ENCODE measurements around the gene ACTRT2.

ACTRT2 gene

GRCh38 chr1:3003039-3003940 is 18.0 kb upstream of the ACTRT2 start:
- no peak for DNase-seq

DNA sequence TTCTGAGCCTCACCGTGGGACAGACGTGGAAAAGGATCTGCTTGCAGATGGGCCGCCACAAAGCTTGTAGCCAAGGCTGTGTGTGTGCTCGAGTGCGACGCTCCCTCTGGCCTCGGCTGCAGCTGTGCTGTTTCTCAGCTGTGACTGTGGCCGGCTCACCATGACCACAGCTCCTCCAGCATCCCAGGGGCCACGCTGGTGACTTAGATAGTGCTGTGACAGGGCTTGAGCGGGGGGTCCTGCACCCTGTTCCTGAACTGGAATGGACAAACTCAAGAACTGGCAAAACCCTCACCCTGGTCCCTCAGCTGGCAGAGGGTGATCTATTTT is 17.4 kb upstream of the ACTRT2 start:
- no peak for DNase-seq

- no peak for DNase-seq
These were observed 16.7 kb upstream of the ACTRT2 start for GRCh38 chr1:3004285-3005205.

- DNase-seq, result no peak
These were observed 15.5 kb upstream of the ACTRT2 start for GRCh38 chr1:3005771-3006170.

DNA sequence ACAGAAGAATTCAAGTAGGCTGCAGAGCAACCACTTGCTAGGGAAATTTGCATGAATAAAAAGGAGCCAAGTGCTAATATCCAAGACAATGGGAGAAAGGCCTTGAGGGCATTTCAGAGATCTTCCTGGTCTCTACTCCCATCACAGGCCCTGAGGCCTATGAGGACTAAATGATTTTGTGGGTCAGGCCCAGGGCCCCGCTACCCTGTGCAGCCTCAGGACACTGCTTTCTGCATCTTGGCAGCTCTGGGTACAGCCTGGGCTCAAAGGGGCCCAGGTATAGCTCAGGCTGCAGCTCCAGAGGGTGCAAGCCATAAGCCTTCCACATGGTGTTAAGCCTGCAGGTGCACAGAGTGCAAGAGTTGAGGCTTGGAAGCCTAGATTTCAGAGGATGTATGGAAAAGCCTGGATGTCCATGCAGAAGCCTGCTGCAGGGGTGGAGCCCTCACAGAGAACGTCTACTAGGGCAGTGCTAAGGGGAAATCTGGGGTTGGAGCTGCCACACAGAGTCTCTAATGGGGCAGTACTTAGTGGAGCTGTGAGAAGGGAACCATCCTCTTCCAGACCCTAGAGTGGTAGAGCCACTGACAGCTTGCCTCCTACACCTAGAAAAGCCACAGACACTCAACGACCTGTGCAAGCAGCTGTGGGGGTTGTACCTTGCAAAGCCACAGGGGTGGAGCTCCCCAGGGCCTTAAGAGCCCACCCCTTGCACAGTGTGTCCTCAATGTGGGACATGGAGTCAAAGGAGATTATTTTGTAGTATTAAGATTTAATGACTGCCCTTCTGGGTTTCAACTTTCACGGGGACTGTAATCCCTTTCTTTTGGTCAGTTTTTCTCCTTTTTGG is 13.7 kb upstream of the ACTRT2 start:
- DNase-seq, result no peak

DNA sequence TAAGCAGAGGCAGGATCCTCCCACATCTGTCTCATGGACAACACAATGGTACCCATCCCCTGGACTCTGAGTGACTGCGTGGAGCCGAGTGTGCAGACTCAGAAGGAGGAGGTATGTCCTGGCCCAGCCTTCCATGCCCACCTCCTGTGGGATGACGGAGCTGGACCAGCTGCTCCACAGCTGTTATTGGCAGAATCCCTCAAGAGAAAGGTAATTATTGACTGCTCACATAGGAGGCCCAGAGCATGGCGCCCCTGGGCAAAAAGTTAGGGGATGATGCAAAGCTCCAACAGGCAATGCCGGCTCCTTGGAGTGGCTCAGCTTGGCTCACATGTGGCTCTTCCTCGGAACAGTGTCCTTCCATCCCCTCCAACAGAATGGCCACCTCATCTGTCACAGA is 12.2 kb upstream of the ACTRT2 start:
- no peak for DNase-seq

DNA sequence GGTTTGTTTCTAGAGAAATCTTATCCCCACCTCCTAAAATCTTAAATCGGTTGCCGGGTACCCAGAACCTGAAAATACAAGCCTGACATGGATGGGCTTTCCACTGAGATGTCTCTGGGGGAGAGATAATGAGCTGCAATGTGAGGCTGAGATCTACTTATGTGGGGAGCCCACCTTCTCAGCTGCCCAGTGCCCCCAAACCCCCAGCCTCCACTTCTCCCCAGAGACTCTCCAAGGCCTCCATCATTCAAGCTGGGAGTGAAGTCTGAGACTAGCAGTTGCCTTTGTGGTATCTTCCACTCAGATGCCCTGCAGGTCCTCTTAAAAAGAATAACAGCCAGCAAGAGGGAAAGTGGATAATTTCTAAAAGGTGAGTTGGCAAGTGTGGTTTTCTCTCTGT is 11.7 kb upstream of the ACTRT2 start:
- DNase-seq, result no peak

DNA sequence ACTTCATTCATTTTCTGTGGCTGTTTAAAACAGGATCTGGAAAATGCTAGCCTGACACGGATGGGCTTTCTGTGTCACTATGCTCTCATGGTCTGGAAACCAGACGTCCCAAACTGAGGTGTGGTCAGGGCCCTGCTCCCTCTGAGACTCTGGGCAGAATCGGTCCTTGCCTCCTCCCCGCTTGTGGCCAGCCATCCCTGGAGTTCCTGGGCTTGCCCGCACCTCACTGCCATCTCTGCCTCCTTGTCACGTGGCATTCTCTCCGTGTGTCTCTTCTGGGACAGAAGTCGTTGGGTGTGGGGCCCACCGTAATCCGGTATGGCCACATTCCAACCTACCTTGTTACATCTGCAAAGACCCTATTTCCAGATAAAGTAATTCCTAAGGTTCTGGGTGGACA is 10.1 kb upstream of the ACTRT2 start:
- DNase-seq, result no peak

GRCh38 chr1:3011631-3012455 is 9.4 kb upstream of the ACTRT2 start:
- no peak for DNase-seq

- peak; percentile 1 for DNase-seq
These were observed 8.6 kb upstream of the ACTRT2 start for GRCh38 chr1:3012456-3013291.

DNA sequence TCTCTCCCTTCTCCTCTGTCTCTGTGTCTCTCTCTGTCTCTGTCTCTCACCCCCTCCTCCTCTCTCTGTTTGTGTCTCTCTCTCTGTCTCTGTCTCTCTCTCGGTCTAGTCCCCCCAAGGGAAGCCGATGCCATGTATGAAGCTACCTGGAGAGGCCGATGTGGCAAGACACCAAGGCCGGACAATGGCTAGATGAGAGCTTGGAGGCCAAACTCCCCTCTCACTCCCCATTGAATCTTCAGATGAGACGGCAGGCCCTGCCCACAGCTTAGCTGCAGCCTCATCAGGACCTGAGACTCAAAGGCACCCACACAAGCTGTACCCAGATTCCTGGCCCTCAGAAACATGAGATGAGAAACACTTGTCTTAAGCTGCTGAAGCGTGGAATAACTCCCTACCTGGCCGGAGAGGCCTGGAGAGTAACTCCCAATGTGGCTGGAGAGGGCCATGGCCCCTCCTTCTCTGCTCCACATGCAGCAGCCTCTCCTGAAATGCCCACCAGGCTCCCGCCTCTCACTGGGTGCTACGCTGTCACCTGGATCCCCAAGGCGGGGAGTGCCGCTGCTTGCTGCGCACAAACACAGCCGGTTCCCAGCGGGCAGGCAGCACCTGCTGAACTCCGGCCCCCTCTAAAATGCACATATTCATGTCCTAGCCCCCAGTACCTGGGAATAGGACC is 7.8 kb upstream of the ACTRT2 start:
- DNase-seq, result no peak

DNA sequence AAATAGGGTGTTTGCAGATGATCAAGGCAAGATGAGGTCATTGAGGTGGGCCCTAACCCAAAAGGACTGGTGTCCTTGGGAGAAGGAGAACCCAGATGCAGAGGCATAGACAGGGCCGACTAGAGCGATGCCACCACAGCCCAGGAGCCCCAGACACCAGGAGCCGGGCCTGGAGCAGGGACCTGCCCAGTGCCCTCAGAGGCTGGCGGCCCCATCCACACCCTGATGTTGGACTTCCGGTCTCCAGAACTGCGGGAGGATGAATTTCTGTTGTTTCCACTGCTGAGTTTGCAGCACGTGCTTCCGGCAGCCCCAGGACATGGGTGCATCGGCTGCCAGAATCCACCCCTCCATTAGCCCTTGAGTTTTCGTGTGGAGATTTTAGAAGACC is 7.2 kb upstream of the ACTRT2 start:
- DNase-seq, result no peak

- DNase-seq, result no peak
These were observed 6.6 kb upstream of the ACTRT2 start for GRCh38 chr1:3014443-3015268.

- DNase-seq, result no peak
These were observed 6.0 kb upstream of the ACTRT2 start for GRCh38 chr1:3015269-3015635.

DNA sequence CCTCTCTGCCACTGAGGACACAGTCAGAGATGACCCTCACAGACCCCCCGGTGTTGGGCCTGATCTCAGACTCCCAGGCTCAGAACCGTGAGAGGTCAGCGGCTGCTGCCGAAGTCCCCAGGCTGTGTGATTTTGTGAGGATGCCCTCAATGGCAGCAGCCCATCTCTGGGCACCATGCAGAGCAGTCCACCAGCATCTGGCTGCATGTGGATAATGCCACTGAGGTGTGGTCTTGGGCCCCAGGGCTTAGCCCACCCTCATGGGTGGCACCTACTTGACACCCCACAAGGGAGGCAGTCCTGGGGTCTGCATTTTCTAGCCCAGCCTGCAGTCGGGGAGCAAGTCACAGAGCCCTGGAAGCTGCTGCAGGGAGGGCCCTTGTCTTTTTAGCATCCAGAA is 5.5 kb upstream of the ACTRT2 start:
- DNase-seq, result no peak

DNA sequence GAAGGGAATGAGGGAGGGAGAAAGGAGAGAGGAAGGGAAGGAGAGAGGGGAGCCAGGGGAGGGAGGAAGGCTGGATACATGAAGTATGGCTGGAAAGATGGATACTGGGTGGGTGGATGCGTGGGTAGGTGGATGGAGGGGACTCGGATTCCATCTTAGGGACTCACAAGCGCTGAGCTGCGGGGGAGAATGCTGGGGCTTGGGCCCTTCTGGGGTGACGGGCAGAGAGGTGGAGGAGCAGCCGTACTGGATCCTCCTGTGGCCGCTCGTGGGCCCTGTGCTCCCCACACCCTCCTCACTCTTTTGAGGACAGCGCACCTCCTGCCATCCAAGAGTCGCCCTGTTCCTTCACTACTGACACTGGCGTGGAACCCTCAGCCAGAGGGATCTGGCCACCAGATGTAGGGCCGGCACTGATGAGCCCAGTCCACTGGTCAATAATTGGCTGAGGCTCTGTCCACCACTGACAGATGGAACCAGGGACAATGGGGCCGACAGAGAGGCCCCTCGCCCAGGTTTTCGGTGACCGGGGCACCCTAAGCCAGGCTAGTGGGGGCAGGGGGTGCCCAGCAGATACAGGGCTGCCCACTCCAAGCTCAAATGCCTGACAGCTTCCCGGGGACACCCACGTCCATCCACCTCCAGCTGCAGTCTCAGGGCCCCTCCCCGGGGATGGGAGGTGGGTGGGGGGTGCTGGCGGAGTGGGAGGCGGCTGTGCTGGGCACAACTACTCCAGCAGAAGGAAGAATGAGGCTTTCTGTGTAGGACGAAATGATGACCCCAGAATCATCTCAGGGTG is 4.4 kb upstream of the ACTRT2 start:
- DNase-seq, result no peak

GRCh38 chr1:3017440-3018050 is 3.7 kb upstream of the ACTRT2 start:
- no peak for DNase-seq

DNA sequence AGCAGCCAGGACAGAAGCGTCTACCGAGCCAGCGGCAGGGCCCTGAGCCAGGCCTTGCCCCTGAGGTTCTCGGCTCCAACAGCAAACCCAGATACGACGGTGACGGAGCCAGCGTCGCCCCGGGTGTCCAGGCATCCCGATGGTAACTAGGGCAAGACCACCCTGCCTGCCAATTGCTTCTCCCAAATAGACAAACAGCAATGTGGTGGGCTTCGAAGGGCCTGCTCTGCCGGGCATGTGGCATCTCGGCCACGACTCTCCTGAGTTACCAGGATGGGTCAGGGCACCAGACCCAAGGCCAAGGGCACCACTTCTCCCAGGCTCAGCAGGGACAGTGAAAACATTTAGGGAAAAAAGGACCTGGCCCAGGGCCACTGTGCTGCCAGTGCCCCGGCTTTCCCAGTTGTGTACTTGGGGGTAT is 3.2 kb upstream of the ACTRT2 start:
- no peak for DNase-seq
